H1 (cell line): ENCODE data around the gene MAGT1. TPM values are rescaled to one million over a fixed set of nuclear protein-coding genes. Genes with fewer than 3 reads are reported as not detected.
A peak's percentile ranks its signal among the peaks of the same experiment; 100 is the strongest.

Experiments
- CTCF ChIA-PET: fragments of 300-600 bp; sonication (Branson Sonifier 250); formaldehyde crosslinking; loops from one replicate; lab custom pipeline; 2021; ENCODE audit not compliant: partially characterized antibody; lab: Charles Lee
- POLR2A ChIA-PET: fragments of 300-600 bp; sonication (Branson Sonifier 250); formaldehyde crosslinking; loops from one replicate; lab custom pipeline; 2021; ENCODE audit warnings: inconsistent platforms; ENCODE audit not compliant: partially characterized antibody; lab: Charles Lee
- DNase-seq, 2 experiments: peaks; one replicate each; pipeline versions ENCODE4 v3.0.0 to v3.0.0-alpha.2; 2010 to 2022; ENCODE audit warnings: low spot score in 2 of 2, low read depth in 1 of 2, mixed read lengths in 1 of 2
- FAIRE-seq: peaks from 2 replicates; lab custom pipeline; 2011; peaks lifted over from hg19 to GRCh38; lab: Jason Lieb, UNC
- H2AFZ ChIP-seq: 2 replicates; pipeline ENCODE4 v1.8.1; 2012; ENCODE audit warnings: low read length, inconsistent platforms
- H2AK5ac ChIP-seq: 2 replicates; pipeline ENCODE4 v1.6.1; 2013; ENCODE audit warnings: low read depth, low read length
- H2BK120ac ChIP-seq: replicated peaks from 2 replicates; pipeline ENCODE3; 2013; ENCODE audit warnings: low read depth, low read length, inconsistent platforms
- H2BK12ac ChIP-seq: 2 replicates; pipeline ENCODE4 v1.6.1; 2013; ENCODE audit warnings: low read depth, low read length
- H2BK15ac ChIP-seq: 2 replicates; pipeline ENCODE4 v1.6.1; 2013; ENCODE audit warnings: low read length
- H2BK20ac ChIP-seq: 2 replicates; pipeline ENCODE4 v1.6.1; 2013; ENCODE audit warnings: low read length
- H2BK5ac ChIP-seq: 2 replicates; pipeline ENCODE4 v1.6.1; 2013; ENCODE audit warnings: low read depth, low read length
- H3K14ac ChIP-seq: 2 replicates; pipeline ENCODE4 v1.6.1; 2013; ENCODE audit warnings: inconsistent platforms; ENCODE audit not compliant: insufficient read length
- H3K18ac ChIP-seq: 2 replicates; pipeline ENCODE4 v1.6.1; 2013; ENCODE audit warnings: low read length; ENCODE audit errors: extremely low read depth
- H3K23ac ChIP-seq: 2 replicates; pipeline ENCODE4 v1.6.1; 2013; ENCODE audit warnings: inconsistent platforms; ENCODE audit not compliant: insufficient read length
- H3K23me2 ChIP-seq: 2 replicates; pipeline ENCODE4 v1.6.1; 2013; ENCODE audit warnings: low read depth, low read length
- H3K27ac ChIP-seq: 2 replicates; pipeline ENCODE4 v1.6.1; 2011; ENCODE audit warnings: low read depth, low read length, inconsistent platforms
- H3K27me3 ChIP-seq, 4 experiments: replicated peaks in 1 of 4; 1 replicate in 1 of 4; 2 replicates in 3 of 4; pipeline versions ENCODE4 v1.6.1 to v1.8.1; 2011 to 2013; ENCODE audit warnings: low read length in 3 of 4, mild to moderate bottlenecking in 3 of 4, inconsistent platforms in 2 of 4, mixed read lengths in 2 of 4, moderate library complexity in 1 of 4; ENCODE audit not compliant: control insufficient read depth in 3 of 4, insufficient read depth in 3 of 4; ENCODE audit errors: extremely low read depth in 1 of 4
- H3K36me3 ChIP-seq, 4 experiments: 2 replicates each; pipeline versions ENCODE4 v1.6.1 to v1.8.1; 2011 to 2013; ENCODE audit warnings: mild to moderate bottlenecking in 4 of 4, low read length in 3 of 4, moderate library complexity in 2 of 4, control low read depth in 1 of 4, inconsistent platforms in 1 of 4; ENCODE audit not compliant: insufficient read depth in 4 of 4, control insufficient read depth in 2 of 4
- H3K4ac ChIP-seq: replicated peaks from 2 replicates; pipeline ENCODE3; 2013; ENCODE audit warnings: low read length, low read depth, mixed read lengths, inconsistent platforms; ENCODE audit not compliant: insufficient read length
- H3K4me1 ChIP-seq, 4 experiments: replicated peaks in 1 of 4; 1 replicate in 1 of 4; 2 replicates in 3 of 4; pipeline versions ENCODE4 v1.6.1 to v1.8.1; 2011 to 2013; ENCODE audit warnings: low read length in 3 of 4, inconsistent platforms in 2 of 4, mixed read lengths in 1 of 4; ENCODE audit not compliant: insufficient read depth in 4 of 4, control insufficient read depth in 3 of 4
- H3K4me2 ChIP-seq, 2 experiments: 2 replicates each; pipeline versions ENCODE4 v1.6.1 to v1.8.1; 2011 to 2013; ENCODE audit warnings: low read depth in 2 of 2, low read length in 2 of 2, control low read depth in 1 of 2, inconsistent platforms in 1 of 2, mild to moderate bottlenecking in 1 of 2; ENCODE audit not compliant: insufficient read depth in 1 of 2
- H3K4me3 ChIP-seq, 4 experiments: fragments of 200-600, 300-600 bp in 1 of 4; sonication (generic), shearing (Covaris generic), sonication (Bioruptor Twin) in 1 of 4; 2 replicates each; pipeline versions ENCODE4 v1.5.1 to v1.8.1; 2011 to 2016; ENCODE audit warnings: low read length in 4 of 4, low read depth in 3 of 4, control low read depth in 2 of 4, inconsistent platforms in 2 of 4, mild to moderate bottlenecking in 2 of 4, mixed read lengths in 1 of 4, moderate library complexity in 1 of 4; ENCODE audit not compliant: insufficient read depth in 2 of 4; ENCODE audit errors: extremely low read depth in 1 of 4
- H3K56ac ChIP-seq: replicated peaks from 2 replicates; pipeline ENCODE3; 2013; ENCODE audit warnings: low read depth, mild to moderate bottlenecking, mixed read lengths, low read length, inconsistent platforms; ENCODE audit not compliant: insufficient read length
- H3K79me1 ChIP-seq: 2 replicates; pipeline ENCODE4 v1.6.1; 2013; ENCODE audit warnings: low read depth, low read length, control low read depth
- H3K79me2 ChIP-seq, 2 experiments: 2 replicates each; pipeline versions ENCODE4 v1.6.1 to v1.8.1; 2012 to 2013; ENCODE audit warnings: low read length in 2 of 2, mild to moderate bottlenecking in 2 of 2, inconsistent platforms in 1 of 2; ENCODE audit not compliant: insufficient read depth in 2 of 2, control insufficient read depth in 1 of 2
- H3K9ac ChIP-seq, 4 experiments: replicated peaks in 1 of 4; 1 replicate in 1 of 4; 2 replicates in 3 of 4; pipeline versions ENCODE4 v1.6.1 to v1.8.1; 2011 to 2013; ENCODE audit warnings: low read depth in 3 of 4, low read length in 3 of 4, control low read depth in 2 of 4, mild to moderate bottlenecking in 2 of 4, moderate library complexity in 2 of 4, inconsistent platforms in 1 of 4; ENCODE audit errors: extremely low read depth in 1 of 4
- H3K9me3 ChIP-seq, 2 experiments: 2 replicates each; pipeline versions ENCODE4 v1.6.1 to v1.8.1; 2012 to 2013; ENCODE audit warnings: mild to moderate bottlenecking in 2 of 2, moderate library complexity in 2 of 2, control low read depth in 1 of 2, inconsistent platforms in 1 of 2, low read depth in 1 of 2, low read length in 1 of 2, mixed read lengths in 1 of 2; ENCODE audit not compliant: insufficient read depth in 2 of 2
- H4K20me1 ChIP-seq, 2 experiments: replicated peaks in 1 of 2; 2 replicates each; pipeline versions ENCODE3 to v1.8.1; 2011 to 2013; ENCODE audit warnings: inconsistent platforms in 2 of 2, low read length in 2 of 2, mild to moderate bottlenecking in 1 of 2; ENCODE audit not compliant: insufficient read depth in 2 of 2, control insufficient read depth in 1 of 2
- H4K5ac ChIP-seq: 2 replicates; pipeline ENCODE4 v1.6.1; 2013; ENCODE audit warnings: low read length, low read depth, mixed read lengths, inconsistent platforms; ENCODE audit not compliant: insufficient read length
- H4K8ac ChIP-seq: 2 replicates; pipeline ENCODE4 v1.8.0; 2013; ENCODE audit warnings: mild to moderate bottlenecking, moderate library complexity, low read length, inconsistent platforms; ENCODE audit not compliant: insufficient read depth; ENCODE audit errors: extremely low read depth
- H4K91ac ChIP-seq: replicated peaks from 2 replicates; pipeline ENCODE3; 2013; ENCODE audit warnings: low read length, mixed read lengths, inconsistent platforms; ENCODE audit not compliant: insufficient read length
- CTBP2 ChIP-seq: IDR thresholded peaks from 2 replicates; pipeline ENCODE4 v1.7.0; 2011; ENCODE audit warnings: borderline replicate concordance, mild to moderate bottlenecking, moderate library complexity, mixed read lengths, low read length; ENCODE audit not compliant: insufficient read depth, insufficient read length
- EP300 ChIP-seq, 2 experiments: IDR thresholded peaks; 1 replicate in 1 of 2; 2 replicates in 1 of 2; pipeline ENCODE4 v1.6.1; 2011 to 2012; ENCODE audit warnings: low read depth in 2 of 2, low read length in 2 of 2, mild to moderate bottlenecking in 2 of 2, borderline replicate concordance in 1 of 2, inconsistent platforms in 1 of 2, moderate library complexity in 1 of 2
- FOSL1 ChIP-seq: IDR thresholded peaks from 2 replicates; pipeline ENCODE4 v1.6.1; 2011; ENCODE audit warnings: mild to moderate bottlenecking, low read depth, low read length, moderate library complexity; ENCODE audit not compliant: insufficient read depth
- GTF2F1 ChIP-seq: IDR thresholded peaks from 2 replicates; pipeline ENCODE4 v1.6.1; 2012; ENCODE audit warnings: low read depth, low read length, improper control_type of control experiment, borderline replicate concordance
- JUN ChIP-seq: IDR thresholded peaks from 2 replicates; pipeline ENCODE4 v1.6.1; 2011; ENCODE audit warnings: low read depth, mild to moderate bottlenecking, improper control_type of control experiment, low read length
- RNF2 ChIP-seq: fragments of 200-900, 300-1000 bp; sonication (generic); IDR thresholded peaks from 2 replicates; pipeline ENCODE4 v1.7.1; 2016; ENCODE audit warnings: borderline replicate concordance, low read depth, mild to moderate bottlenecking, antibody characterized with exemption, low read length; ENCODE audit not compliant: poor library complexity, severe bottlenecking; ENCODE audit errors: missing control alignments
- TAF7 ChIP-seq: optimal IDR thresholded peaks from 2 replicates; pipeline ENCODE3; 2011; ENCODE audit warnings: low read depth, mild to moderate bottlenecking, inconsistent platforms, low read length, moderate library complexity, borderline replicate concordance
- TBP ChIP-seq: IDR thresholded peaks from 2 replicates; pipeline ENCODE4 v1.6.1; 2011; ENCODE audit warnings: low read depth, low read length, improper control_type of control experiment
- WGBS, 2 experiments: shearing (Covaris generic) in 1 of 2; methylation state at CpG; one replicate each; pipeline versions ENCODE4 v1.1.6 to v1.1.7; 2013 to 2015; ENCODE audit warnings: low lambda C conversion rate in 2 of 2, mixed read lengths in 2 of 2, inconsistent platforms in 1 of 2, low coverage in 1 of 2, missing lambda C conversion rate in 1 of 2; ENCODE audit not compliant: insufficient replicate concordance in 2 of 2, insufficient coverage in 1 of 2, insufficient read length in 1 of 2; ENCODE audit errors: extremely low coverage in 1 of 2, missing lambda C conversion rate in 1 of 2; 5-methylcytosine and 5-hydroxymethylcytosine counted together
- polyA plus RNA-seq, 7 experiments: library from polyadenylated mRNA; depleted of rRNA in 3 of 7; stranded (reverse) in 5 of 7; unstranded in 2 of 7; fragments of >200 nt in 5 of 7; fragments of 200-250 nt in 2 of 7; gene quantifications; 1 replicate in 5 of 7; 2 replicates in 1 of 7; 4 replicates in 1 of 7; pipeline versions ENCODE4 v1.2.1 to v1.2.3, GENCODE V29; 2011 to 2013; ENCODE audit warnings: missing spikeins in 2 of 7, mixed read lengths in 2 of 7
- total RNA-seq: library from RNA; stranded (reverse); fragmentation: NEBNext Ultra II Directional; extraction: Animal tissue kit (Norgen Biotek cat#: 25700); gene quantifications from 2 replicates; pipeline ENCODE4 v1.2.1, GENCODE V29; 2021
- TF ChIP-seq, protein P1 (sequence below): IDR thresholded peaks from 2 replicates; pipeline ENCODE4 v1.6.1; 2011; ENCODE audit warnings: low read length, improper control_type of control experiment

MAGT1 gene
- total and polyA plus RNA-seq, 2 of the 8 experiments (the other 6 are each of a cell fraction or from before 2014, with no cell fraction given) = 14.4 to 47.6 TPM

DNA sequence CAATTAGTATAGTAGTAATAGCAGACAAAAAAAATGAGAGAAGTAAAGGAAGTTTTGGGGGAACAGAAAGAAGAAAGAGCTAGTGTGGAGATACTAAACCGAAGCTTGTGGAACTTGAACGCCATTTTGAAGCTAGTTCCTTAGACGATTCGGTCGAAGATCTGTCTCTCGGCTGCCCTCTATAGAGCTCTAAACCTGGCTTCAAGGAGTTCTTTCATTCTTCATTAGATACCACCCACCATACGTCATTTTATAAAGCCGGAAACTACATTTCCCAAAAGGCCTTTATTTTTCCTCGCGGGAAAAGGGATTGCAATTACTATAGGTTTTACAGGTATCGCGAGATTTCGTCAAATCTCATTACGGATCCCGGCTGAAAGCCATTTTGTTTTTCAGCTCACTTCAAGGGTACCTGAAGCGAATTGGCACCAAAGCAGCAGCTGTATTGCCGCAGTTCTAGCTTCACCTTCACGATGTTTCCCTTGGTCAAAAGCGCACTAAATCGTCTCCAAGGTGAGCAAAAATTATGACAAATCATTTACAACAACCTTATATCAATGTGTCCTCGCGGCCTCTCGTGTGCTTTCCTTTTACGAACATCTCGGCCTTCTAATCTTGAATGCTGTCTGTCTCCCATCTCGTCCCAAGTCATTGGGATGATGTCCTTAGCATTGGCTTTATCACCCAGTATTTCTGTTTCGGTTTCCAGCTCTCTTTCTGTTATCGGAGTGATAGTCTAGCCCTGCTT, 4.0 kb upstream of the MAGT1 start, which contains the start of gene COX7B:
Gene COX7B (plus strand): TSS at position 388 of the 748 bp plus-strand sequence. CDS start 86 bp downstream, at position 474.
- Histone ChIP-seq H3K14ac (no peak within 1 kb of the TSS), H3K9me3 (no peaks in the 10 kb centered on the region), H4K20me1 (no peaks in the 10 kb centered on the region), H3K4ac (no peak within 1 kb of the TSS), H3K27me3 (no peaks in the 10 kb centered on the region), H4K8ac (no peak within 1 kb of the TSS), H3K79me1 (no peaks in the 10 kb centered on the region), H3K36me3 (peaks cover 0 to 16% (median 7%) of the 10 kb centered on the region in 4 experiments; a peak in 4 of 8 replicates), H2BK12ac (peak within 1 kb of the TSS; percentile 75; the same call in 1 of the 2 replicates), H3K4me1 (peaks cover 0 to 2% (median 0%) of the 10 kb centered on the region in 4 experiments; a peak in 2 of 7 replicates), H3K4me2 (peak within 1 kb of the TSS; percentile 62 to 63), H4K5ac (peak within 1 kb of the TSS; percentile 86), H3K23ac (no peak within 1 kb of the TSS), H3K9ac (peak within 1 kb of the TSS; percentile 73 to 97 (median 94)), H3K4me3 (peak within 1 kb of the TSS; percentile 82 to 100 (median 88)), H3K23me2 (no peaks in the 10 kb centered on the region), H2AFZ (no peak within 1 kb of the TSS), H2BK120ac (no peak within 1 kb of the TSS), H3K27ac (peak within 1 kb of the TSS; percentile 82), H3K18ac (no peak within 1 kb of the TSS), H2BK15ac (no peak within 1 kb of the TSS), H2BK20ac (no peak within 1 kb of the TSS), H2BK5ac (peak within 1 kb of the TSS; percentile 78; the same call in 1 of the 2 replicates), H2AK5ac (no peak within 1 kb of the TSS), H3K56ac (no peak within 1 kb of the TSS), H4K91ac (peak within 1 kb of the TSS; percentile 85), H3K79me2 (peaks cover 4 to 43% of the 10 kb centered on the region in 2 experiments; a peak in 3 of 4 replicates)
- ChIA-PET POLR2A (interaction anchor here (0.6 to 4.0 kb wide), 6 partner anchors 8 to 239 kb away, joined by 3 to 32 read pairs (median 3); partner anchors contain the start of gene ATP7A), CTCF (interaction anchor here (0.8 to 2.3 kb wide), 7 partner anchors 11 to 452 kb away, joined by 3 to 7 read pairs (median 3); partner anchors contain the start of genes ATP7A and FGF16)
- 3% methylated on average over 28 of the region's 28 CpGs; no CpG with 5 or more reads in 1 of the 2 experiments for whole genome bisulfite sequencing, 2 experiments
- DNase-seq (peak; percentile 43 to 51), FAIRE-seq (peak; percentile 48)
- no peak for TF ChIP-seq FOSL1
- TF ChIP-seq RNF2 = no peak
- peak; percentile 37 for TF ChIP-seq TAF7
- TF ChIP-seq JUN = no peak
- no peak for TF ChIP-seq EP300 (IDR thresholded peaks at IDR 0.05; ENCODE audit: borderline replicate concordance in 1 of 2, low read depth in 2 of 2, low read length in 2 of 2)
- TF ChIP-seq, protein P1, sequence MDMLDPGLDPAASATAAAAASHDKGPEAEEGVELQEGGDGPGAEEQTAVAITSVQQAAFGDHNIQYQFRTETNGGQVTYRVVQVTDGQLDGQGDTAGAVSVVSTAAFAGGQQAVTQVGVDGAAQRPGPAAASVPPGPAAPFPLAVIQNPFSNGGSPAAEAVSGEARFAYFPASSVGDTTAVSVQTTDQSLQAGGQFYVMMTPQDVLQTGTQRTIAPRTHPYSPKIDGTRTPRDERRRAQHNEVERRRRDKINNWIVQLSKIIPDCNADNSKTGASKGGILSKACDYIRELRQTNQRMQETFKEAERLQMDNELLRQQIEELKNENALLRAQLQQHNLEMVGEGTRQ = no peak
- TF ChIP-seq TBP = peak; percentile 84
- no peak for TF ChIP-seq GTF2F1
- TF ChIP-seq CTBP2 = no peak
